GM12874 (cell line): ENCODE measurements around the gene OCSTAMP.

Experiments used
- CTCF ChIP-seq: IDR thresholded peaks from 2 replicates; pipeline ENCODE4 v1.5.1; 2011; ENCODE audit warnings: low read depth, mild to moderate bottlenecking, control low read depth, low read length, moderate library complexity; ENCODE audit not compliant: insufficient read depth

OCSTAMP gene

GRCh38 chr20:46551522-46552381, 1.3 kb upstream of the OCSTAMP start:
- TF ChIP-seq CTCF, result no peak

GRCh38 chr20:46549188-46549972, 1.1 kb downstream of the OCSTAMP start:
- no peak for TF ChIP-seq CTCF

GRCh38 chr20:46548688-46549087, 1.8 kb downstream of the OCSTAMP start:
- TF ChIP-seq CTCF, result no peak

DNA sequence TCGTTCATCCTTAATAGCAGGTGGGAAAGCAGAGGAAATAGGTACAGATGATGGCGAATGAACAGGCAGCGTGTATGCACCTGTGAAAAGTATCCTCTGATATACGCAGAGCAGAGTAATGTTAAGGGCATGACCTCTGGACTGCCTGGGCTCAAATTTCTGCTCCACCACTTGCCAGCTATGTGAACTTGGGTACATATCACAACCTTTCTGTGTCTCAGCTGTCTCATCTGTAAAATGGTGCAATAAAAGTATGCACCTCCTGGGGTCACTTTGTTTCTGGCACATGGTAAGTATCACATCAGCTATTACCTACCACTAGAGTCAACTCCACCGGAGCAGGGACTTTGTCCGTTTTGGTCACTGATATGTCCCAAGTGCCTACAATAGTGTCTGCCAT, 2.5 kb downstream of the OCSTAMP start:
- no peak for TF ChIP-seq CTCF

DNA sequence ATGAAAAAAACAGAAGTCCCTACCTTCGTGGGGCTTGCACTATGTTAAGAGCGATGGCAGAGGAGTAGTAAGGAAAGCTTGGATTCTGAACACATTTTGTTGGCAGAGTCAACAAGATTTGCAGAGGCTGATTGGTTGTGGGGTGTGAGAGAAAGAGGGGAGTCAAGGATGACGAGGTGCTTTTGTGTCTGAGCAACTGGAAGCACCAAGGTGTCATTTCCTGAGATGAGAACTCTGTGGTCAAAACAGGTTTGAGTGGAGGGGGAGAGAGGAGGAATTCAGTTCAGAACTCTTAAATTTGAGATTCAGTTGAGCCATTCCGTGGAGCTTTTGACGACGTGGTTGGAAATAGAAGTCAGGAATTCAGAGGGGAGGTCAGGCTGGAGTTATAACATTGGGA, 3.5 kb downstream of the OCSTAMP start:
- TF ChIP-seq CTCF, result no peak

- TF ChIP-seq CTCF, result no peak
Measured at GRCh38 chr20:46546298-46546697, 4.2 kb downstream of the OCSTAMP start.

- no peak for TF ChIP-seq CTCF
Measured at GRCh38 chr20:46545827-46546138, 4.7 kb downstream of the OCSTAMP start.
